OCI-LY1 (cell line): Measurements from ENCODE around the gene OLFML2B.

Experiments
- CTCF ChIP-seq: fragments of 200-600 bp; sonication (generic), shearing (Covaris generic); IDR thresholded peaks from 2 replicates; pipeline ENCODE4 v1.5.1; 2017; ENCODE audit warnings: mild to moderate bottlenecking, antibody characterized with exemption, low read length, moderate library complexity, mixed read lengths
- EZH2 ChIP-seq: fragments of 200-600 bp; sonication (generic), shearing (Covaris generic); IDR thresholded peaks from 2 replicates; pipeline ENCODE4 v1.8.0; 2017; ENCODE audit warnings: borderline replicate concordance, mixed run types, mild to moderate bottlenecking, antibody characterized with exemption, low read length, moderate library complexity, mixed read lengths

DNA sequence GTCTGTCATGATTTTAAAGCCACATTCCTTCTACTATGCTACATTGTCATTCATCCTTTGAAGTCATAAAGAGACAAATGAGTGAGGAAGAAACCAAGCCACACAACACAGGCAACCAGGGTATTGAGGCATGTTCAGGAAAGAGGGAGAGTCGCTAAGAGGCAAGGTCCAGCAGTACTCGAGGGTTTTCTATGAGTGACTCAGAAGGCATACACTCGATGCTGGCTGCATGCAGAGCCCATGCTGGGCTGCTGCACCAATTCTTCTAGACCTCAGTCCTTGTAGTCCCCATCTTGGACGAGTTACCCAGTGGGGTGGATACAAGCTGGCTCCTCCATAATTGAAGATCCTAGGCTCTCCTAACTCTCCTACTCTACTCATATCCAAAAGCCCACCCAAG lies 57.6 kb downstream of the OLFML2B start:
- TF ChIP-seq CTCF (no peak), EZH2 (no peak)
